Keratinocyte (primary cell): ENCODE data around the gene CFLAR. TPM values are rescaled to one million over a fixed set of nuclear protein-coding genes. Genes with fewer than 3 reads are reported as not detected.

Source experiments
- DNase-seq: peaks from one replicate; pipeline ENCODE4 v3.0.0-alpha.2; 2011; ENCODE audit warnings: low read depth, missing footprints, low spot score
- FAIRE-seq: peaks from 2 replicates; lab custom pipeline; 2011; peaks lifted over from hg19 to GRCh38; lab: Jason Lieb, UNC
- H2AFZ ChIP-seq: 2 replicates; pipeline ENCODE4 v1.6.0; 2012; ENCODE audit warnings: low read length, control low read depth, inconsistent platforms; ENCODE audit not compliant: control insufficient read depth
- H3K27ac ChIP-seq: 2 replicates; pipeline ENCODE4 v1.5.1; 2011; ENCODE audit warnings: low read length; ENCODE audit not compliant: control insufficient read depth, insufficient read depth
- H3K27me3 ChIP-seq: 3 replicates; pipeline ENCODE4 v1.6.0; 2011; ENCODE audit warnings: low read length; ENCODE audit not compliant: control insufficient read depth, insufficient read depth; ENCODE audit errors: extremely low read depth
- H3K36me3 ChIP-seq, 2 experiments: 2 replicates in 1 of 2; 3 replicates in 1 of 2; pipeline ENCODE4 v1.5.1; 2011; ENCODE audit warnings: low read length in 2 of 2, mild to moderate bottlenecking in 1 of 2; ENCODE audit not compliant: control insufficient read depth in 2 of 2, insufficient read depth in 2 of 2; ENCODE audit errors: extremely low read depth in 1 of 2
- H3K4me1 ChIP-seq: 3 replicates; pipeline ENCODE4 v1.5.1; 2011; ENCODE audit warnings: low read length; ENCODE audit not compliant: control insufficient read depth, insufficient read depth; ENCODE audit errors: extremely low read depth
- H3K4me2 ChIP-seq: 3 replicates; pipeline ENCODE4 v1.6.0; 2011; ENCODE audit warnings: low read depth, low read length; ENCODE audit not compliant: control insufficient read depth, insufficient read depth; ENCODE audit errors: extremely low read depth
- H3K4me3 ChIP-seq, 3 experiments: fragments of 200-600 bp in 1 of 3; sonication (generic) in 1 of 3; 2 replicates in 2 of 3; 3 replicates in 1 of 3; pipeline ENCODE4 v1.5.1; 2011 to 2016; ENCODE audit warnings: low read length in 3 of 3, mild to moderate bottlenecking in 3 of 3, control low read depth in 2 of 3, inconsistent platforms in 1 of 3, low read depth in 1 of 3, mixed read lengths in 1 of 3, mixed run types in 1 of 3, moderate library complexity in 1 of 3; ENCODE audit not compliant: control insufficient read depth in 2 of 3, insufficient read depth in 2 of 3; ENCODE audit errors: extremely low read depth in 1 of 3
- H3K79me2 ChIP-seq: 2 replicates; pipeline ENCODE4 v1.6.0; 2012; ENCODE audit warnings: low read length; ENCODE audit not compliant: control insufficient read depth, insufficient read depth
- H3K9ac ChIP-seq: 3 replicates; pipeline ENCODE4 v1.6.0; 2011; ENCODE audit warnings: low read length; ENCODE audit not compliant: control insufficient read depth, insufficient read depth; ENCODE audit errors: extremely low read depth
- H3K9me1 ChIP-seq: 3 replicates; pipeline ENCODE4 v1.6.0; 2011; ENCODE audit warnings: low read length; ENCODE audit not compliant: control insufficient read depth, insufficient read depth; ENCODE audit errors: extremely low read depth
- H3K9me3 ChIP-seq: 2 replicates; pipeline ENCODE4 v1.5.1; 2012; ENCODE audit warnings: low read depth, low read length; ENCODE audit not compliant: control insufficient read depth
- H4K20me1 ChIP-seq: 3 replicates; pipeline ENCODE4 v1.6.0; 2011; ENCODE audit warnings: low read length; ENCODE audit not compliant: control insufficient read depth, insufficient read depth; ENCODE audit errors: extremely low read depth
- EZH2 ChIP-seq: IDR thresholded peaks from one replicate; pipeline ENCODE4 v1.6.1; 2012; ENCODE audit warnings: inconsistent platforms, mild to moderate bottlenecking, low read length, moderate library complexity
- dilution Hi-C: fragments of 300-500 bp; cut with MboI; formaldehyde crosslinking; loops from one replicate; pipeline ENCODE4 v1.7.0; 2020; ENCODE audit warnings: low sequenced_read_pairs; ENCODE audit not compliant: extremely low pct_ligation_motif_present
- polyA plus RNA-seq, 5 experiments: library from polyadenylated mRNA; depleted of rRNA in 3 of 5; stranded (reverse) in 3 of 5; stranded (forward) in 1 of 5; unstranded in 1 of 5; fragments of >200 nt; gene quantifications; 1 replicate in 1 of 5; 2 replicates in 3 of 5; 3 replicates in 1 of 5; pipeline versions ENCODE4 v1.2.1 to v1.2.3, GENCODE V29; 2011 to 2012; ENCODE audit warnings: missing spikeins in 2 of 5, low read depth in 1 of 5, low replicate concordance in 1 of 5
- TF ChIP-seq, protein P1 (sequence below), 3 experiments: IDR thresholded peaks in 1 of 3; conservative IDR thresholded peaks in 1 of 3; optimal IDR thresholded peaks in 1 of 3; 2 replicates in 2 of 3; 3 replicates in 1 of 3; pipeline versions ENCODE3 to v1.5.1; 2011; ENCODE audit warnings: low read length in 3 of 3, mild to moderate bottlenecking in 3 of 3, moderate library complexity in 2 of 3, control low read depth in 1 of 3, inconsistent platforms in 1 of 3; ENCODE audit not compliant: insufficient read depth in 2 of 3; ENCODE audit errors: extremely low read depth in 1 of 3

Gene CFLAR
- polyA plus RNA-seq, 1 donor (not counting 4 experiments of a cell fraction or from before 2014, with no cell fraction given): 37.3 TPM

DNA sequence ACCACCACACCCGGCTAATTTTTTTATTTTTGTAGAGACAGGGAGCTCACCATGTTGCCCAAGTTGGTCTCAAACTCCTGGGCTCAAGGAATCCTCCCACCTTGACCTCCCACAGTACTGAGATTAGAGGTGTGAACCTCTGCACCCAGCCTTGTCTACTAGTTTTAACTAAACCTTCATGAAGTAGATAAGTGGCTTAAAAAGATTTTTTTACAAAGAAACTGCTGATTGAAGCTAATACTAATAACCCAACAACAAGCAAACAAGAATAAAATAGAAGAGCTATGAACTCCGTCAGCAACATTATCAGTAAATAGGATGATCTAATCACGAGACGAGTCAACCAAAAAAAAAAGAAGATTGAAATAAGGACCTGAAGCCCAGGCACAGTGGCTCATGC, 25.4 kb upstream of the CFLAR start:
- FAIRE-seq: no peak
- Histone ChIP-seq H3K9me3 (no peaks in the 10 kb centered on the region), H3K4me1 (no peaks in the 10 kb centered on the region), H3K27me3 (no peaks in the 10 kb centered on the region), H3K4me3 (no peak overlapping the region), H3K27ac (no peak overlapping the region), H3K4me2 (no peak overlapping the region), H3K9me1 (no peaks in the 10 kb centered on the region), H4K20me1 (no peaks in the 10 kb centered on the region), H3K9ac (no peak overlapping the region), H3K79me2 (no peaks in the 10 kb centered on the region), H3K36me3 (no peaks in the 10 kb centered on the region), H2AFZ (no peak overlapping the region)
- dilution Hi-C loops: no loop called here
- TF ChIP-seq, protein P1, sequence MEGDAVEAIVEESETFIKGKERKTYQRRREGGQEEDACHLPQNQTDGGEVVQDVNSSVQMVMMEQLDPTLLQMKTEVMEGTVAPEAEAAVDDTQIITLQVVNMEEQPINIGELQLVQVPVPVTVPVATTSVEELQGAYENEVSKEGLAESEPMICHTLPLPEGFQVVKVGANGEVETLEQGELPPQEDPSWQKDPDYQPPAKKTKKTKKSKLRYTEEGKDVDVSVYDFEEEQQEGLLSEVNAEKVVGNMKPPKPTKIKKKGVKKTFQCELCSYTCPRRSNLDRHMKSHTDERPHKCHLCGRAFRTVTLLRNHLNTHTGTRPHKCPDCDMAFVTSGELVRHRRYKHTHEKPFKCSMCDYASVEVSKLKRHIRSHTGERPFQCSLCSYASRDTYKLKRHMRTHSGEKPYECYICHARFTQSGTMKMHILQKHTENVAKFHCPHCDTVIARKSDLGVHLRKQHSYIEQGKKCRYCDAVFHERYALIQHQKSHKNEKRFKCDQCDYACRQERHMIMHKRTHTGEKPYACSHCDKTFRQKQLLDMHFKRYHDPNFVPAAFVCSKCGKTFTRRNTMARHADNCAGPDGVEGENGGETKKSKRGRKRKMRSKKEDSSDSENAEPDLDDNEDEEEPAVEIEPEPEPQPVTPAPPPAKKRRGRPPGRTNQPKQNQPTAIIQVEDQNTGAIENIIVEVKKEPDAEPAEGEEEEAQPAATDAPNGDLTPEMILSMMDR (optimal IDR thresholded peaks at IDR 0.05 in 1 of 3, IDR thresholded peaks at IDR 0.05 in 1 of 3, conservative IDR thresholded peaks at IDR 0.05 in 1 of 3; ENCODE audit: extremely low read depth in 1 of 3, insufficient read depth in 2 of 3, low read length in 3 of 3): no peak
- no peak for TF ChIP-seq EZH2
- DNase-seq: no peak

DNA sequence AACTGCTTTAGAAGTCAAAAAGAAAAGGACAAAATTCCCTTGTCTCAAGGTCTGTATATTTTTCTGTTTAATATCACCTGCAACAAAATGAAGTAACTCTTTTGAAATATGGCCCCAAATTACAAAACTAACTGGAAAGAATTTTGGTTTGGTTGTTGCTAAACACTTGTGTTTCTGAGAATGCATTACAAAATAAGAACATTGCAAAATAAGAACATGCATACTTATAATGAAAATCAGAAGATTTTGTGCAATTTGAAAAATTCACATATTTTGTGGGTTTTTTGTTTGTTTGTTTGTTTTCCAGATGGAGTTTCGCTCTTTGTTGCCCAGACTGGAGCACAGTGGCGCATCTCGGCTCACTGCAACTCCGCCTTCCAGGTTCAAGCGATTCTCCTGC, 22.4 kb upstream of the CFLAR start:
- FAIRE-seq (no peak), DNase-seq (no peak)
- Histone ChIP-seq H3K27me3 (no peaks in the 10 kb centered on the region), H3K4me1 (no peaks in the 10 kb centered on the region), H4K20me1 (no peaks in the 10 kb centered on the region), H3K9ac (no peak overlapping the region), H3K4me3 (no peak overlapping the region), H3K79me2 (no peaks in the 10 kb centered on the region), H3K36me3 (no peaks in the 10 kb centered on the region), H3K9me1 (no peaks in the 10 kb centered on the region), H3K27ac (no peak overlapping the region), H2AFZ (no peak overlapping the region), H3K4me2 (no peak overlapping the region), H3K9me3 (no peaks in the 10 kb centered on the region)
- dilution Hi-C loops: no loop called here
- TF ChIP-seq EZH2: no peak
- TF ChIP-seq, protein P1 (optimal IDR thresholded peaks at IDR 0.05 in 1 of 3, IDR thresholded peaks at IDR 0.05 in 1 of 3, conservative IDR thresholded peaks at IDR 0.05 in 1 of 3; ENCODE audit: extremely low read depth in 1 of 3, insufficient read depth in 2 of 3, low read length in 3 of 3): no peak
